Dermis lymphatic vessel endothelial cell (primary cell): ENCODE results near the gene SFI1. TPM values are rescaled to one million over a fixed set of nuclear protein-coding genes. Genes with fewer than 3 reads are reported as not detected.

Experiments
- total RNA-seq: library from RNA; depleted of rRNA; stranded (reverse); fragments of >200 nt; gene quantifications from 2 replicates; pipeline ENCODE4 v1.2.1, GENCODE V29; 2014

Gene SFI1
- 12.0 and 15.0 TPM in 2 replicates for total RNA-seq

DNA sequence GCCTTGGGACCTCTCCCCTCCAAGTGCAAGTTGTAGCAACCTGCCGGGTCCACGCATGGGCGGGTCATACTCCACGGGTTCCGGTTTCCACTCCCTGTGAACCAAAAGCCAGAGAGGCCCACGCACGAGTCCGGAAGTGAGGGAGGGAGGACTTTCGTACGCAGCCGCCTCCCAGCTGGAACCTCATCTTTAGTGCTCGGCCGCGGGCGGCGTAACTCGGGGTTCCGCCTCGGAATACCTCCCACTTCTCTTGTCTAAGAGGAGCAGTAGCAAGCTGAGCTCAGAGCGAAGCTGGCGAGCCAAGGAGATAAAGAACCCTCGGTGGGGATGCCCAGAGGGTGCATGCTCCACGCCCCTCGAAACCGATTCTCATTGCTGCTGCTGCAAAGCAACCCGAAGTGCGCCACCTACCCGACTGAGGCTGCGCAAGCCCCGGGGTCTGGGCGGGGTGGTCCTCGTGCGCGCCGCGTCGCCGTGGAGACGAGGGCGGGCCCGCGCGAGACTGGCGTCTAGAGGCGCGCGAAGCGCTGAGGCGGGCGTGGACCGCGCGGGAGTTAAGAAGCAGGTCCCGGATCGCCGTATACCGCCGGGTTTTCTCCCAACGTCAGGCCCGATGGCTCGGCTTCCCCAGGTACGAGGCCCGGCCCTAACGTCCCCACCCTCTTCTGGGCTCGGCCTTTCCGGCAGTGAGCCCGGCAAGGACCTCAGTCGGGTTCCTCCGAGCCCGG, at the start of gene SFI1:
Gene SFI1, plus strand, starts transcription at position 530 of the 728 bp plus-strand sequence. CDS start 11,749 bp downstream, outside the sequence.

GRCh38 chr22:31489632-31490495, 6.5 kb upstream of the SFI1 start, which contains the start of gene EIF4ENIF1:
Gene EIF4ENIF1 (minus strand): TSS chr22:31489842. CDS start chr22:31488718, 1,124 bp downstream.

DNA sequence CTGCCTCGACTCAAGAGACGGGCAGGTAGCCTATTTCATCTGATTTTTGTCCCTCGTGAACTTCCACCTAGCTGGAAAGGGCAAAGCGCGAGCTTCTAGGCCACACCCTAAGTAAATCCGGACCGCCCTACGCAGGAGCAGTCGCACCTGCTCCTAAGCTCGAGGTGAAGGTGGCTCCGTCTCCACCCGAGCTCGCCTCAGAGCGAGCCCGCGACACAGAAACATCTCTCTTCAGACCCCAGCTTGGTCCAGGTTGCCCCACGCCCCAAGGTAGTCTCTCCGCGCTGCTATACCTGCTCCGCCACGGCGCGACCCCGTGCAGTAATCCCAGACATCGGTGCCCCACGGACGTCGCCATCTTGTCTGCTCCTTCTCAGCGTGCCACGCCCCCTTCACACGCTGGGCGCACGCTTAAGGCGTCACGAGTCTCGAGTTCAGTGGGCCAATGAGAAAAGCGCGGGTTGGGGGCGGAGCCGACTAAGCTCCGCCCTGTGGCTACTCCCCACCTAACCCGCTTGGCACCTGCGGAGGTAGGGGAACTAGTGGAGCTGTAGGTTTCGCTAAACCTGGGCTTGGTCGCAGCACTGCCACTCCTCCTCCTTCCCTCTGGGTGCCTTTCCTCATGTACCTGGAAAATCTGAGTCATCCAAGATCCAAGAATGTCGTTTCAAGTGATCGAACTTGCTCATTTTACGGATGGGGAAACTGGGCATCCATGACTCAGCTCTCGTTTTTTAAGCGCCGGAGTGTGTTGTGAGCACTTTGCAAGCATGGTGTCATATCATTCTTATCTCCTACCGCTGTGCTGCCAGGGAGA, 165.7 kb downstream of the SFI1 start, which contains the start of gene PISD:
Gene PISD, minus strand, starts transcription at position 365 of the 817 bp plus-strand sequence. Its CDS starts 7 bp downstream, at position 358.

Other genes with a start within 250 kb of the SFI1 start
- gene PIK3IP1, start 204.0 kb upstream of the SFI1 start, total RNA-seq: 30.1 and 38.1 TPM in 2 replicates
- 9.6 and 15.5 TPM in 2 replicates for gene PATZ1, start 150.2 kb upstream of the SFI1 start, total RNA-seq
- 64.0 and 71.9 TPM in 2 replicates for gene DRG1, start 96.9 kb upstream of the SFI1 start, total RNA-seq
- 10.4 TPM in 2 replicates for gene EIF4ENIF1, start 6.7 kb upstream of the SFI1 start, total RNA-seq
- gene PISD, start 165.7 kb downstream of the SFI1 start, total RNA-seq: 23.6 and 24.2 TPM in 2 replicates